Measurements from ENCODE around the gene NEK10. TPM values are rescaled to one million over a fixed set of nuclear protein-coding genes. Genes with fewer than 3 reads are reported as not detected.

Gene NEK10
- total and polyA plus RNA-seq, 2 of the 4 experiments (the other 2 are of a cell fraction) = 2.2 to 6.6 TPM

- Histone ChIP-seq H3K9ac (ENCODE audit: low read depth, low read length) (no peak overlapping the region), H3K9me1 (ENCODE audit: insufficient read depth, low read length) (no peaks in the 10 kb centered on the region), H4K20me1 (ENCODE audit: insufficient read depth, low read length) (no peaks in the 10 kb centered on the region), H3K4me2 (ENCODE audit: low read depth, low read length) (no peak overlapping the region), H2BK5ac (ENCODE audit: low read depth, low read length, poor library complexity, severe bottlenecking) (no peak overlapping the region), H3K27me3 (ENCODE audit: control insufficient read depth, insufficient read depth, low read length) (no peaks in the 10 kb centered on the region), H3K27ac (ENCODE audit: insufficient read depth, low read length) (no peak overlapping the region), H2BK15ac (ENCODE audit: low read depth, low read length) (no peak overlapping the region), H3K4me3 (ENCODE audit: insufficient read depth, low read depth, low read length) (no peak overlapping the region), H2AK5ac (ENCODE audit: low read depth, low read length) (no peak overlapping the region), H2BK120ac (ENCODE audit: low read depth, low read length) (no peak overlapping the region), H3K18ac (ENCODE audit: low read depth, low read length) (no peak overlapping the region), H2AFZ (replicated peaks; ENCODE audit: low read length, poor library complexity) (no peak overlapping the region), H2BK20ac (ENCODE audit: low read depth, low read length) (no peak overlapping the region), H4K8ac (ENCODE audit: low read depth in 2 of 2, low read length in 2 of 2) (no peak overlapping the region), H4K91ac (ENCODE audit: insufficient read depth, low read depth, low read length) (no peak overlapping the region), H3K9me3 (ENCODE audit: control insufficient read depth, insufficient read depth, low read length) (no peaks in the 10 kb centered on the region), H3K56ac (ENCODE audit: extremely low read depth, insufficient read depth, low read length) (no peak overlapping the region), H4K5ac (ENCODE audit: low read depth, low read length) (no peak overlapping the region), H3K79me1 (ENCODE audit: low read depth in 1 of 2, low read length in 2 of 2) (no peaks in the 10 kb centered on the region), H3K14ac (replicated peaks; ENCODE audit: low read depth, low read length) (no peak overlapping the region), H2AK9ac (replicated peaks; ENCODE audit: low read depth, low read length, poor library complexity) (no peak overlapping the region), H3K4me1 (ENCODE audit: control insufficient read depth, insufficient read depth, low read length) (no peaks in the 10 kb centered on the region), H3K23ac (ENCODE audit: low read depth, low read length) (no peak overlapping the region), H3K4ac (ENCODE audit: low read depth, low read length) (no peak overlapping the region), H3K36me3 (ENCODE audit: control insufficient read depth, insufficient read depth, low read length) (no peaks in the 10 kb centered on the region)
- in situ Hi-C loops (cut with MboI; ENCODE audit: low sequenced_read_pairs) = no loop called here
- no CpG with 5 or more reads among the region's 2 CpGs for WGBS, 2 experiments (ENCODE audit: extremely low coverage in 2 of 2, insufficient read length in 1 of 2)
- POLR2A ChIA-PET (ENCODE audit: unreplicated experiment) = no interaction called here
- dilution Hi-C loops (cut with HindIII; ENCODE audit: low sequenced_read_pairs, unreplicated experiment) = no loop called here
- CTCF ChIA-PET = no interaction called here
- DNase-seq = no peak
- TF ChIP-seq POLR2A (IDR thresholded peaks at IDR 0.05; ENCODE audit: low read depth, low read length) = no peak
- no peak for TF ChIP-seq RCOR1 (IDR thresholded peaks at IDR 0.05; ENCODE audit: insufficient replicate concordance, low read length)
- no peak for TF ChIP-seq CEBPB (IDR thresholded peaks at IDR 0.05; ENCODE audit: low read depth, low read length)
- no peak for TF ChIP-seq SMC3 (IDR thresholded peaks at IDR 0.05; ENCODE audit: low read depth, low read length)
- no peak for TF ChIP-seq CTCF (conservative IDR thresholded peaks at IDR 0.05; ENCODE audit: low read depth, low read length)
- TF ChIP-seq USF2 (IDR thresholded peaks at IDR 0.05; ENCODE audit: low read depth, low read length) = no peak
- TF ChIP-seq NFE2L2 (IDR thresholded peaks at IDR 0.05; ENCODE audit: low read depth, low read length) = no peak
- no peak for TF ChIP-seq MAZ (IDR thresholded peaks at IDR 0.05; ENCODE audit: borderline replicate concordance, low read depth, low read length)
- no peak for TF ChIP-seq BHLHE40 (IDR thresholded peaks at IDR 0.05; ENCODE audit: low read depth, low read length)
- TF ChIP-seq MAFK (IDR thresholded peaks at IDR 0.05; ENCODE audit: low read depth, low read length) = no peak
- TF ChIP-seq ELK1 (IDR thresholded peaks at IDR 0.05; ENCODE audit: borderline replicate concordance, low read depth, low read length) = no peak
- TF ChIP-seq RFX5 (IDR thresholded peaks at IDR 0.05; ENCODE audit: low read depth, low read length) = no peak
- TF ChIP-seq FOS (IDR thresholded peaks at IDR 0.05; ENCODE audit: low read depth, low read length) = no peak
- no peak for TF ChIP-seq CHD1 (IDR thresholded peaks at IDR 0.05; ENCODE audit: low read depth, low read length)
- intact Hi-C loops (cut with micrococcal nuclease) = no loop called here
- BruUV-seq (replicated peaks) = no TSS peak
- ATAC-seq (ENCODE audit: low read depth) = no peak
These were observed 183.8 kb downstream of the NEK10 start for GRCh38 chr3:27185231-27185989.
